Epithelial cell of prostate (primary cell): Measurements from ENCODE around the gene DACH1.
"Not testable (repeated sequence)": the region's sequence is repeated elsewhere in the genome, so short reads cannot be mapped to it uniquely, and the experiment has no call there.

ENCODE experiments used
- DNase-seq: peaks from one replicate; pipeline ENCODE4 v3.0.0-alpha.2; 2011; ENCODE audit warnings: low read depth, low spot score
- H3K27ac ChIP-seq: fragments of 450-650 bp; 2 replicates; pipeline ENCODE4 v1.5.1; 2017; ENCODE audit warnings: mild to moderate bottlenecking

Gene DACH1

DNA sequence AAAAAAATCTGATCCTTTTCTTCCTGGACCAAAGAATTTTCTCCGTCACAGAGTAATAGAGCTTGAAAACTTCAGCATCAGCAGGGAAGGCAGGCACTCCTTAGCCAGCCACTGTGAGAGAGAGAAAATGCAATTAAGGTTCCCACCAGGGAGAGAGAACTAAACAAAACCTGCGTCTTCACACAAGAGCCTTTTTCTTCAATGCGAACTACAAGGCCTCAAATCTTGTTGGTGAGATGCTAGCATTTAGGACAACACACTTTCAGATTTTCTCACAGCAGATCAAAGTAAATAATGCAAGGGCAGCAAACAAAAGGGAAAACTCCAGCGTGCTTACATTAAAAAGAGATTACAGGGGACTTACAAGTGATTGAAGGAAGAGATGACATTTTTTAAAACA, 80.1 kb downstream of the DACH1 start:
- DNase-seq, result no peak
- H3K27ac ChIP-seq, result no peak overlapping the region

DNA sequence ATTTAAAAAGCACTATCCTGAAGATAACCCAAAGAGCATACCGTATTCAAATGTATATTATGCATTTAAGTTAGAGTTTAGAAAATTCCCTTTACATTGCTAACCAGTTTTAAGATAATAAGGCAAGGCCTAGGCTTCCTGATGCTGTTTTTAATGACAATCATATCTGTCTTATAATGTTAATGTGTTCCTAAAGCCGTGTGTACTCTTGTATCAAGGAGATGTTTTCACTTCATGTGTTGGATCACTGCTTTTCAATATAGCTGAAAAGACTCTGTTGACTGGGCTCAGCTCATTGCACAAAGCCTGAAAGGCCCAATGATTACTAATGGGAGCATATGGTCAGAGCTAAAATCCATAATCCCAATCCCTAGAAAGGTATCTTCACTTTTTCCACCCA, 81.6 kb downstream of the DACH1 start:
- DNase-seq, result no peak
- H3K27ac ChIP-seq, result no peak overlapping the region

- H3K27ac ChIP-seq, result no peak overlapping the region
- DNase-seq, result no peak
Observed at GRCh38 chr13:71780546-71780945, 86.5 kb downstream of the DACH1 start.

- DNase-seq, H3K27ac ChIP-seq: not testable (repeated sequence)
Observed at GRCh38 chr13:71778998-71779397, 88.0 kb downstream of the DACH1 start.

GRCh38 chr13:71775966-71776365, 91.0 kb downstream of the DACH1 start:
- no peak for DNase-seq
- no peak overlapping the region for H3K27ac ChIP-seq

- no peak for DNase-seq
- H3K27ac ChIP-seq, result no peak overlapping the region
Observed at GRCh38 chr13:71774863-71775262, 92.1 kb downstream of the DACH1 start.

GRCh38 chr13:71773531-71773930, 93.5 kb downstream of the DACH1 start:
- H3K27ac ChIP-seq, result no peak overlapping the region
- DNase-seq, result no peak

GRCh38 chr13:71772361-71772760, 94.6 kb downstream of the DACH1 start:
- no peak overlapping the region for H3K27ac ChIP-seq
- DNase-seq, result no peak

GRCh38 chr13:71771144-71771543, 95.9 kb downstream of the DACH1 start:
- DNase-seq, result no peak
- H3K27ac ChIP-seq, result no peak overlapping the region

- DNase-seq, result no peak
- H3K27ac ChIP-seq, result no peak overlapping the region
Observed at GRCh38 chr13:71770710-71771109, 96.3 kb downstream of the DACH1 start.

DNA sequence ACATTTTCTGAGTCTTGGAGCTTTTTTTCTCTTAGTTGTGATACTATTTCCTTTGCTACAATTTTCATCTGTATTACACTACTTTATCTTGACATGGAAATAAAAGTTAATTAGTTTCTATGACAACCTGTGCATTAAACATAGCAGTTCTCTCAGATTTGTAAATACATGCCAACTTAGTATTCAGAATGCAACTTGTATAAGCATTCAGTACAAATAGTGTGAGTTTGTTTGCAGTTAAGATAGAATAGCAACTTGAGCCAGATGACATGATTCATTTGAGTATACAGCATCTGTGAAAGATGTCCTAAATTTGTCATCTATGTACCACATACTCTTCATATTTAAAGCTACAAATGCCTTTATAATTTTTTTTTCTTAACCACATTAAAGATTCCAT, 98.1 kb downstream of the DACH1 start:
- H3K27ac ChIP-seq, result no peak overlapping the region
- DNase-seq, result no peak

- DNase-seq, result no peak
- no peak overlapping the region for H3K27ac ChIP-seq
Observed at GRCh38 chr13:71759651-71760511, 107.1 kb downstream of the DACH1 start.

GRCh38 chr13:71758828-71759227, 108.2 kb downstream of the DACH1 start:
- DNase-seq, result no peak
- H3K27ac ChIP-seq, result no peak overlapping the region

DNA sequence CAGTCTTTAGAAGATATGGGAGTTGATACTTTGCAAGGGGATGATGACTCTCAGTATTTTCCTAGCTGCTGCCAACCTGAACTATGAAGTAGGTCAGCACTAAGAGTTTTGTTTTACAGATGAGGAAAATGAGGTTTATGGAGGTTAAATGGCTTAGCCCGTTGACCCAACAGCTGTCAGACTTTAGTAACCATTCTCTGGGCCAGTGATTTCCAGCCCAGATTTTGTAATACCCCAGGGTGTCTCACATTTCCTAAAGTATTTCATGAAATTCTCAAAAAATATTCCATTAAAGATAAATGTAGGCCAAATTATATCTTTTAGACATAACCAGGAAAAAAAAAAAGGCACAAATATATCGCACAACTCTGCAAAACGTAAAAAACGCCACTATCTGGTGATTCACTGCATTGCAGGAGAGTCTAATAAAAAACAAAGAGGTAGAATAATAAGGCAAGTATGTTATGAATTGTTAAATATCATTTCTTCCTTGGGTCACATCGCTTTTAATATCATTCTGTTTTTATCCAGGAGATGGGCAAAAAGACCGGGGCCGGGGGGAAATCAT, 112.5 kb downstream of the DACH1 start:
- no peak overlapping the region for H3K27ac ChIP-seq
- DNase-seq, result no peak

GRCh38 chr13:71752775-71753513, 114.1 kb downstream of the DACH1 start:
- H3K27ac ChIP-seq, result no peak overlapping the region
- DNase-seq, result no peak

DNA sequence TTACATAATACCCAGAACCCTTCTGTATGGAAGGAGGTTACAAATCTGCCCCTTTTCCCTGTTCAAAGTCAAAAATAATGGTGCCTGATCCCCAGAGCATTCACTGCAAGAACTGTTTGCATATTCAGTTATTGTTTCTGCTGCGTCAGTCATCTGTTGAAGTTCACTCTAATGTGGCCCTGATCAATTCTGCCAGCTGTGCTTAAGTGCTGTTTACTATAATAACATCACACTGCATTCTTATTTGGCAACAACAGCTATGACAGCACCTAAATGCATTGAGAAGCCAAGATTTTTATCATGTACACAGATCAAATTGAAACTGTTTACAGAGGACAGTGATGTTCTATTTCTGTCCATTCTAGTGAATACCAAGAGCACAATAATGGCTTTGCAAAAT, 115.9 kb downstream of the DACH1 start:
- no peak overlapping the region for H3K27ac ChIP-seq
- no peak for DNase-seq

DNA sequence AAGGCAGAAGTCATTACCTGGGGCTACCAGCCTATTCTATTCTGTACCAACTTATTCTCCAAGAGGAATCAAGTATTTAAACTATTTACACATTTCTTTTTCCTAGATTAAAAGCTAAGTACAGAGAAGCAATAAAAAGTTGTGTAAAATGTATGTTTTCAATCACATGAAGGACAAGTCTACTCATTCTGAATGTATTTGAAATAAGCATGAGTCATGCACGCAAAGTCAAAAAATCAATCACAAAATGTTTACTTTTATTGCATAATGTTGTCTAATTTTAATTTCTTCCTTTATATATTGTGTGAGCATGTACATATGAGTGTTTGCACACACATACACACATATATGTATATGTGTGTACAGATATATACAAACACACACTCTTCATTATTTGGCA, 136.7 kb downstream of the DACH1 start:
- no peak for DNase-seq
- H3K27ac ChIP-seq, result no peak overlapping the region

- H3K27ac ChIP-seq, result no peak overlapping the region
- DNase-seq, result no peak
Observed at GRCh38 chr13:71729441-71729840, 137.6 kb downstream of the DACH1 start.

DNA sequence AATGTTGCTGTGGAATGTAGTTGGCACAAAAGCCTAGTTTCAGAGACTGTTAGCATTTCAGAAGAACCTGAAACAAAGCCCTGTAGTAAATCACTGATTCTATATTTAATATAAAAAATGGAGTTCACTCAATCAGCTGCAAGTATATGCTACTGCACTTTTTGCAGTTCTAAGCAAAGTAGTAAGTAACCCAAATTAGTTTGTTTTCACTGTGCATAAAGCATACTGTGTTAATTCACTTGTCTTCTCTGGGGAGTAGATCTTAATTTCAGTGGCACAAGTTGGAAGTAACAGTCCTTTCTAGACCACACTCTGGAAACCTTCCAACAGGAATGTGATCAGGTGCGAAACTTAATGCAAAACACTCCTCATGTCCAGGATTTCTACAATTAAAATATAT, 139.3 kb downstream of the DACH1 start:
- no peak for DNase-seq
- H3K27ac ChIP-seq, result no peak overlapping the region

- DNase-seq, result no peak
- H3K27ac ChIP-seq, result no peak overlapping the region
Observed at GRCh38 chr13:71727042-71727441, 140.0 kb downstream of the DACH1 start.

GRCh38 chr13:71722206-71722605, 144.8 kb downstream of the DACH1 start:
- no peak overlapping the region for H3K27ac ChIP-seq
- no peak for DNase-seq
